ENCODE measurements around the gene GRID2.

Gene GRID2

GRCh38 chr4:93775551-93775950, 1471.8 kb downstream of the GRID2 start:
- DNase-seq: no peak

- DNase-seq: no peak
These were observed 1472.8 kb downstream of the GRID2 start for GRCh38 chr4:93776386-93777080.

- no peak for DNase-seq
These were observed 1473.3 kb downstream of the GRID2 start for GRCh38 chr4:93777081-93777460.

GRCh38 chr4:93779228-93779627, 1475.5 kb downstream of the GRID2 start:
- no peak for DNase-seq

- no peak for DNase-seq
These were observed 1476.3 kb downstream of the GRID2 start for GRCh38 chr4:93780080-93780479.

- DNase-seq: no peak
These were observed 1477.4 kb downstream of the GRID2 start for GRCh38 chr4:93781198-93781597.

- no peak for DNase-seq
These were observed 1482.4 kb downstream of the GRID2 start for GRCh38 chr4:93786149-93786548.

- DNase-seq: no peak
These were observed 1484.9 kb downstream of the GRID2 start for GRCh38 chr4:93788712-93789111.

GRCh38 chr4:93791570-93792195, 1487.9 kb downstream of the GRID2 start:
- DNase-seq: peak; percentile 63

GRCh38 chr4:93802045-93802444, 1498.3 kb downstream of the GRID2 start:
- DNase-seq: no peak

- no peak for DNase-seq
These were observed 1506.0 kb downstream of the GRID2 start for GRCh38 chr4:93809773-93810172.

GRCh38 chr4:93810340-93810992, 1506.7 kb downstream of the GRID2 start:
- DNase-seq: no peak

- no peak for DNase-seq
These were observed 1509.3 kb downstream of the GRID2 start for GRCh38 chr4:93813092-93813491.

GRCh38 chr4:93814141-93814540, 1510.4 kb downstream of the GRID2 start:
- no peak for DNase-seq

- no peak for DNase-seq
These were observed 1511.0 kb downstream of the GRID2 start for GRCh38 chr4:93814722-93815121.
